Epithelial cell of proximal tubule (primary cell): Measurements from ENCODE around the gene ZNF608. TPM values are rescaled to one million over a fixed set of nuclear protein-coding genes. Genes with fewer than 3 reads are reported as not detected.

Experiments used
- DNase-seq: peaks from one replicate; pipeline ENCODE4 v3.0.0-alpha.2; 2011; ENCODE audit warnings: low read depth
- H3K4me3 ChIP-seq: 2 replicates; pipeline ENCODE4 v1.5.1; 2011; ENCODE audit warnings: low read depth, mild to moderate bottlenecking, low read length
- CTCF ChIP-seq: conservative IDR thresholded peaks from 2 replicates; pipeline ENCODE4 v1.5.1; 2012; ENCODE audit warnings: low read depth, mild to moderate bottlenecking, low read length
- total RNA-seq: library from RNA; depleted of rRNA; stranded (reverse); fragments of >200 nt; gene quantifications from 2 replicates; pipeline ENCODE4 v1.2.3, GENCODE V29; 2015

ZNF608 gene
- total RNA-seq, 1 donor from 2014 or later = 38.0 TPM

DNA sequence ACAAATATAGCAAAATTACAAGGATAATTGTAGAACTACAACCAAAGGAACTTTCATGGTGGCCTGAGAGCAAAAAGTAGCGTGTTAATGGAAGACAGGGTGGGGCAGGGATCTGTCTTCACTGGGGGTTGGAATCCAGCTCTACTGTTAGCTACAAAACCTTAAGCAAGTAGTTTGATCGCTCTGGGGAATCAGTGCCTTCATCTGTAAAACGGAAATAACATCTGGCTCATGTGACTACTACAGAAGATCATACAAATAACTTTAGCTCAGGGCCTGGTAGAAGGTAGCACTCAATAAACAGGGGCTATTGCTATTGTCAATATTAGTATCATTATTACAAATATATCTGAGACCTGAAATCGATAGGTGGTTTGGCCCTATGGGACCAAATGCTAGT, 40.4 kb downstream of the ZNF608 start:
- DNase-seq = no peak
- H3K4me3 ChIP-seq = no peak overlapping the region
- TF ChIP-seq CTCF = no peak

DNA sequence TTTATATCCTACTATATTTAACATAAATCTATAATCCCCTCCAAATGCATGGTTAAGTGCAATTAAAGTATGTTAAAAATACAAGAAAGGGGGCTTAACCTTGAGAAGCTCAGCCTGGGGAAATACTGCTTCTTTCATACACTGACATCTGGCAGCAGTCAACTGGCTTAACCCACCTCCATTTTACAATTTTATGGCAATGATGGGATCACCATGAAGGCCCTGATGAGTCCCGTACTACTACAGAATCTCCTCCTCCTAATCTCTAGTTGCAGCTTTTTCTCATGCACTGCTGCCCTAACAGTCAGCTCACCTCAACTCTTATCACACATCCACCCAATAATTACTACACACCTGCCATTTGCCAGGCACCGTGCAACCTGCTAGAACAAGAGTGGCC, 40.9 kb downstream of the ZNF608 start:
- TF ChIP-seq CTCF = no peak
- H3K4me3 ChIP-seq = no peak overlapping the region
- DNase-seq = no peak

DNA sequence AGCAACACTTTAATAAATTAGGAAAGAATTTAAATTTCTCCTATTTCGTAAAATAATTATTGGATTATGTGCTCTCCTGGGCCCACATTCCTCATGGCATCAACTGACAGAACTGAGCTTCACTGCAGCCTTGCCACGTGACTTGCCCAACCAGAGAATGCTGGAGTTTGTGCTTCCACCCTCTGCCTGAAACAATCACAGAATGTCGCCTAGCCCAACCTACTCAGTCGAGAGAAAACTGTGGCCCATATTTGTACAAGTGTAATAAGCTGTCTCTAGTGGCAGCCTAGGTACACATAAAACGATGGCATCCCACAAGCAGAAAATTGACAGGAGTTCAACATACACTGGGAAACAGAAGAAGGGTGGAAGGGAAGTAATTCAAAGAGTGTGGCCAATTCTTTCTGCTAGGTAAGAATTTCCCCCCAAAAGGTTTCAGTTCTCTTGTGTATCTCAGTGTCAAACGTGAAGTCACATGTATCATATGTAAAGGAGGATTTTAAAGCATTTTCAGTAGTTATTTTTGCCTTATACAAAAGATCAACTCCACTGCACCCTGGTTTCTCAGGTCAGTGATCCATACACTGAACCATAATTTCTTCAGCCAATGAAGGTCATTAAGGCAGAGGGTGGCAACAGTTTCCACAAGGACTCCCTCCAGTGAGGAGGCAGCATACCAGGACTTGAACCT, 41.7 kb downstream of the ZNF608 start:
- H3K4me3 ChIP-seq = no peak overlapping the region
- DNase-seq = no peak
- no peak for TF ChIP-seq CTCF

DNA sequence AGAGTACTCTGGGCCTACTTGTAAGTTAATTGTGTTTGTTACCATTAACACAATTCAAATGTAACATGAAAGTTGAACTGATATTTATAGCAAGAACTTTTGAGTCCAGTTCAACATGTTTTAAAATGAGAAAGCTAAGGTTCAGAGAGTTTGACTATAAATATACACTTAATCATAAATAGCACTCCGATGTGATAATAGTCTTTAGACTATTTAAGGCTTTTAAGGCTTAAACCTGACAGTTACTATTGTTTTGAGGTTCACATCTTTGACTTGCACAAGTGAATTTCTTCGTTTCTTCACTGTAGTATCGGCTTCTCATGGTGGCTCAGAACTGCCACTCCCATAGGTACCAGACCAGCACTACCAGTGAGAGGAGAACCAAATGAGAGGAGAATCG, 42.4 kb downstream of the ZNF608 start:
- H3K4me3 ChIP-seq = no peak overlapping the region
- no peak for DNase-seq
- TF ChIP-seq CTCF = no peak

DNA sequence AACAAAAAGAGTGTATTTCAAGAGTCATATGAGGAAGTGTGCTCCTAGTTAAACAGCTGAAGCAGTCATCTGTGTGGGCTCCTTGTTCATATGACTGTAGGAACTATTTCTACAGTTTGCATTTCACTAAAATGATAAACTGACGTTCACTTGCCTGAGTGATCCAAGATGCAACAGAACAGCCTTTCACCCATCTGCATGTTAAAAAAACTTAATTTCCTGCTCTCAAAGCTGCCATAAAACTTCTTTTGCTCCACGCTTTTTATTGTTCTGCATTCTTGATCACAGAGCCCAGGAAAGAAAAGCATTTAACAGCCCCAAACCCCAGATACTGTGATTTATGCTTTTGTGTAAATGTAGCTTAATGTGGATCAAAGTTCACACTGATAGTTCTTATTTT, 43.9 kb downstream of the ZNF608 start:
- TF ChIP-seq CTCF = no peak
- no peak for DNase-seq
- no peak overlapping the region for H3K4me3 ChIP-seq

DNA sequence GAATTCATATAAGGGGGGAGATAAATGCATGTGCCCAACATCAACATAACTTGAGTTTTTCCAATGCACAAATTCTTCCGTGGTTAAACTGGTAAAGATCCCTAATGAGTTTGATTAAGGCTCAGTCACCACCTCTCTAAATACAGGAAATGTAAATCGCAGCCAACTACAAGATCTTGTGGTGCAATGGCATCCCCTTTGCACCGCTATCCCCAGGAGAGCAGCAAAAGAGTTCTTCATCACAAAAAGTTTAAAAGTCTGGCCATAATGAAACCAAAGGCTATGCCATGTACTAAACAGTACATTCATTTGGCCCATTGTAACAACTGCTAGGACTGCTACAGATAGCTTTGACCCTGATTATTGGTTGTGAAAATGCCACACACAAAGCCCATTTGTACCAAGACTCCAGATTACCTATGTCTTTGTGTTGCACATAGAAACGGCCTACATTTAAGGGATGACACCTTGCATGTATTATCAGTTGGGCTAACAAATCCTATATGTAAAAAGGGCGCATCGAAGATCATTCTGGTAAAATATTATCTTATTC, 44.5 kb downstream of the ZNF608 start:
- H3K4me3 ChIP-seq = no peak overlapping the region
- DNase-seq = no peak
- TF ChIP-seq CTCF = no peak

GRCh38 chr5:124701016-124701415, 45.4 kb downstream of the ZNF608 start:
- TF ChIP-seq CTCF = no peak
- H3K4me3 ChIP-seq = no peak overlapping the region
- DNase-seq = no peak
